Activated CD8-positive, alpha-beta T cell treated with anti-CD3 and anti-CD28 coated beads for 36 hours (primary cell): ENCODE measurements around the gene ZBTB32. TPM values are rescaled to one million over a fixed set of nuclear protein-coding genes. Genes with fewer than 3 reads are reported as not detected.

Experiments
- ATAC-seq: fragments of 200-7000 bp; cut with Tn5 transposase; one replicate; pipeline ENCODE4 v1.10.0; 2021; ENCODE audit warnings: mild to moderate bottlenecking, moderate library complexity
- CTCF ChIA-PET: fragments of 350-600 bp; sonication (Branson Sonifier 250); formaldehyde crosslinking; loops from one replicate; lab custom pipeline; 2021; ENCODE audit warnings: antibody characterized with exemption; lab: Charles Lee
- POLR2A ChIA-PET: fragments of 350-600 bp; sonication (Branson Sonifier 250); formaldehyde crosslinking; loops from one replicate; lab custom pipeline; 2021; ENCODE audit warnings: antibody characterized with exemption; lab: Charles Lee
- DNase-seq: peaks from one replicate; pipeline ENCODE4 v3.0.0-alpha.2; 2020
- H3K27ac Mint-ChIP-seq: one replicate; pipeline ENCODE4 v1.8.0; 2021; ENCODE audit warnings: mild to moderate bottlenecking, mixed read lengths
- H3K27me3 Mint-ChIP-seq: one replicate; pipeline ENCODE4 v1.8.0; 2021; ENCODE audit warnings: mixed read lengths
- H3K36me3 Mint-ChIP-seq: one replicate; pipeline ENCODE4 v1.8.0; 2021; ENCODE audit warnings: low read depth, mixed read lengths
- H3K4me1 Mint-ChIP-seq: one replicate; pipeline ENCODE4 v1.8.0; 2021; ENCODE audit warnings: low read depth, mixed read lengths
- H3K4me3 Mint-ChIP-seq: one replicate; pipeline ENCODE4 v1.8.0; 2021; ENCODE audit warnings: mild to moderate bottlenecking, moderate library complexity, mixed read lengths
- H3K9me3 Mint-ChIP-seq: one replicate; pipeline ENCODE4 v1.8.0; 2021; ENCODE audit warnings: mixed read lengths
- CTCF ChIP-seq: fragments of 200-600 bp; IDR thresholded peaks from one replicate; pipeline ENCODE4 v1.8.0; 2022; ENCODE audit warnings: antibody characterized with exemption, mild to moderate bottlenecking
- intact Hi-C: fragments of 100-400 bp; cut with micrococcal nuclease; formaldehyde crosslinking; loops from one replicate; pipeline ENCODE4 v1.10.0; 2022
- total RNA-seq, 2 experiments: library from RNA; stranded (reverse); gene quantifications; one replicate each; pipeline ENCODE4 v1.2.3, GENCODE V29; 2021

ZBTB32 gene
- total RNA-seq, 2 experiments from 2014 or later = 410 to 420 TPM

DNA sequence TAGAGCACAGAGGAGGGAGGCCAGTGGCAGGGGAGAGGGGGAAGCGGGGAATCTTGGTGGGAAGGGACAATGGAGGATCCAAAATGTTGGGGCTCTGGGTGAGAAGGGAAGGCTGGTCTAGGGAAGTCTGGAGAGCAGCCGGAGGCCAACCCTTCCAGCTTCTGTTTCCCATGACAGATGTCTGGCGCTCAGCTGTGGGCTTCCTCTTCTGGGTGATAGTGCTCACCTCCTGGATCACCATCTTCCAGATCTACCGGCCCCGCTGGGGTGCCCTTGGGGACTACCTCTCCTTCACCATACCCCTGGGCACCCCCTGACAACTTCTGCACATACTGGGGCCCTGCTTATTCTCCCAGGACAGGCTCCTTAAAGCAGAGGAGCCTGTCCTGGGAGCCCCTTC lies 42.2 kb downstream of the ZBTB32 start:
- Mint-ChIP-seq H3K4me1 (peaks cover 43% of the 10 kb centered on the region), H3K27ac (peak overlapping the region; percentile 97), H3K27me3 (no peaks in the 10 kb centered on the region), H3K4me3 (peak overlapping the region; percentile 87), H3K9me3 (no peaks in the 10 kb centered on the region), H3K36me3 (peaks cover 30% of the 10 kb centered on the region)
- DNase-seq (no peak), ATAC-seq (no peak)
- ChIA-PET CTCF (interaction anchor here (1.4 to 2.6 kb wide), 2 partner anchors 52 to 73 kb away, joined by 3 to 10 read pairs; no protein-coding TSS in a partner anchor), POLR2A (interaction anchor here (1.6 to 7.5 kb wide), 3 partner anchors 10 to 33 kb away, joined by 5 to 99 read pairs (median 19); partner anchors contain the start of gene HSPB6)
- TF ChIP-seq CTCF = no peak
- intact Hi-C loops = loop anchor here (5.0 kb wide), 1 partner anchor 34 kb away; no protein-coding TSS in a partner anchor

GRCh38 chr19:35748106-35749020 lies 44.0 kb downstream of the ZBTB32 start, which contains the start of gene LIN37:
Gene LIN37 (plus strand): TSS chr19:35748576. CDS start chr19:35748725, 149 bp downstream.
- H3K27ac Mint-ChIP-seq = peak within 1 kb of the TSS; percentile 96
- DNase-seq = peak; percentile 100
- peaks cover 16% of the 10 kb centered on the region for H3K36me3 Mint-ChIP-seq
- no peaks in the 10 kb centered on the region for H3K9me3 Mint-ChIP-seq
- H3K4me3 Mint-ChIP-seq = peak within 1 kb of the TSS; percentile 99
- peak; percentile 81 for ATAC-seq
- no peaks in the 10 kb centered on the region for H3K27me3 Mint-ChIP-seq
- no peak for TF ChIP-seq CTCF
- intact Hi-C loops = loop anchor here (5.0 kb wide), 1 partner anchor 36 kb away; no protein-coding TSS in a partner anchor
- peaks cover 36% of the 10 kb centered on the region for H3K4me1 Mint-ChIP-seq
- POLR2A ChIA-PET = interaction anchor here (0.8 to 7.5 kb wide), 8 partner anchors 8 to 108 kb away, joined by 3 to 99 read pairs (median 4); partner anchors contain the start of genes HSPB6 and KMT2B
- CTCF ChIA-PET = interaction anchor here (0.9 to 2.0 kb wide), 7 partner anchors 9 to 137 kb away, joined by 3 to 10 read pairs (median 4); partner anchors contain the start of gene HSPB6

- Mint-ChIP-seq H3K27me3 (peaks cover 1% of the 10 kb centered on the region), H3K27ac (peak overlapping the region; percentile 42)
These were observed 45.8 kb downstream of the ZBTB32 start for GRCh38 chr19:35750167-35750566.

More at GRCh38 chr19:35750167-35750566, 45.8 kb downstream of the ZBTB32 start:
- H3K36me3 Mint-ChIP-seq = peaks cover 13% of the 10 kb centered on the region
- DNase-seq = no peak
- H3K9me3 Mint-ChIP-seq = no peaks in the 10 kb centered on the region
- H3K4me1 Mint-ChIP-seq = peaks cover 31% of the 10 kb centered on the region
- no peak for ATAC-seq
- peak overlapping the region; percentile 27 for H3K4me3 Mint-ChIP-seq
- TF ChIP-seq CTCF = no peak
- ChIA-PET CTCF (interaction anchor here (1.1 kb wide), 1 partner anchor 10 kb away, joined by 3 read pairs; no protein-coding TSS in a partner anchor), POLR2A (interaction anchor here (0.6 to 1.6 kb wide), 3 partner anchors 9 to 37 kb away, joined by 3 to 4 read pairs (median 3); no protein-coding TSS in a partner anchor)
- intact Hi-C loops = no loop called here
